PC-3 (cell line): ENCODE results near the gene RNU6-1. TPM values are rescaled to one million over a fixed set of nuclear protein-coding genes. Genes with fewer than 3 reads are reported as not detected.

Source experiments
- ATAC-seq: fragments of 200-7000 bp; cut with Tn5 transposase; 2 replicates; pipeline ENCODE4 v1.9.1; 2020; ENCODE audit warnings: mild to moderate bottlenecking, moderate library complexity
- BruUV-seq: library from RNA; stranded (reverse); fragments of 400-500 nt; replicated peaks from 2 replicates; lab custom pipeline; 2021; lab: Mats Ljungman, UMichigan
- CTCF ChIA-PET: fragments of 300-600 bp; sonication (Branson Sonifier 250); formaldehyde crosslinking; loops from one replicate; lab custom pipeline; 2022; ENCODE audit warnings: antibody characterized with exemption; lab: Charles Lee
- POLR2A ChIA-PET: fragments of 300-600 bp; sonication (Branson Sonifier 250); formaldehyde crosslinking; loops from one replicate; lab custom pipeline; 2022; ENCODE audit warnings: antibody characterized with exemption; ENCODE audit not compliant: unreplicated experiment; lab: Charles Lee
- DNase-seq: peaks from one replicate; pipeline ENCODE4 v3.0.0-alpha.2; 2015
- H2AFZ ChIP-seq: fragments of 300-600 bp; sonication (generic); 2 replicates; pipeline ENCODE4 v1.6.0; 2016; ENCODE audit warnings: antibody characterized with exemption, low read length
- H3F3A ChIP-seq: fragments of 300-600 bp; sonication (generic); one replicate; pipeline ENCODE4 v1.6.0; 2017; ENCODE audit warnings: antibody characterized with exemption, low read length, control low read depth, mild to moderate bottlenecking; ENCODE audit not compliant: unreplicated experiment
- H3K27ac ChIP-seq: fragments of 300-600 bp; sonication (generic); 2 replicates; pipeline ENCODE4 v1.5.1; 2016; ENCODE audit warnings: mild to moderate bottlenecking, low read length
- H3K27me3 ChIP-seq: fragments of 300-600 bp; sonication (generic); 2 replicates; pipeline ENCODE4 v1.6.1; 2016; ENCODE audit warnings: low read length, mixed read lengths
- H3K36me3 ChIP-seq: fragments of 300-600 bp; sonication (generic); 2 replicates; pipeline ENCODE4 v1.6.1; 2016; ENCODE audit warnings: low read depth, mixed run types, low read length, mixed read lengths
- H3K4me1 ChIP-seq: fragments of 300-600 bp; sonication (generic); 2 replicates; pipeline ENCODE4 v1.5.1; 2016; ENCODE audit warnings: low read length; ENCODE audit not compliant: insufficient read depth
- H3K4me2 ChIP-seq: fragments of 300-600 bp; sonication (generic); 2 replicates; pipeline ENCODE4 v1.6.0; 2016; ENCODE audit warnings: low read length
- H3K4me3 ChIP-seq: fragments of 300-600 bp; sonication (generic); 2 replicates; pipeline ENCODE4 v1.5.1; 2016; ENCODE audit warnings: mild to moderate bottlenecking, low read length, mixed read lengths
- H3K79me2 ChIP-seq: fragments of 300-600 bp; sonication (generic); 2 replicates; pipeline ENCODE4 v1.6.1; 2017; ENCODE audit warnings: low read length, mixed read lengths
- H3K9ac ChIP-seq: fragments of 300-600 bp; sonication (generic); 2 replicates; pipeline ENCODE4 v1.6.0; 2016; ENCODE audit warnings: mild to moderate bottlenecking, low read length
- H3K9me2 ChIP-seq: fragments of 300-600 bp; sonication (generic); replicated peaks from 2 replicates; pipeline ENCODE4 v1.6.1; 2016; ENCODE audit warnings: mixed run types, low read length, mixed read lengths
- H3K9me3 ChIP-seq: fragments of 300-600 bp; sonication (generic); 2 replicates; pipeline ENCODE4 v1.6.1; 2016; ENCODE audit warnings: low read length, mixed read lengths
- H4K20me1 ChIP-seq: fragments of 300-600 bp; sonication (generic); 2 replicates; pipeline ENCODE4 v1.6.1; 2016; ENCODE audit warnings: low read length, mixed read lengths
- CTCF ChIP-seq: fragments of 300-600 bp; sonication (generic); conservative IDR thresholded peaks from 2 replicates; pipeline ENCODE4 v1.5.1; 2017; ENCODE audit warnings: antibody characterized with exemption, low read depth, mild to moderate bottlenecking, low read length
- EZH2 ChIP-seq: fragments of 300-600 bp; sonication (generic); IDR thresholded peaks from one replicate; pipeline ENCODE4 v1.6.1; 2017; ENCODE audit warnings: antibody characterized with exemption, mild to moderate bottlenecking, low read length; ENCODE audit not compliant: unreplicated experiment
- EZH2phosphoT487 ChIP-seq: fragments of 300-600 bp; sonication (generic); IDR thresholded peaks from 2 replicates; pipeline ENCODE4 v1.6.1; 2018; ENCODE audit warnings: mild to moderate bottlenecking, antibody characterized with exemption, low read length, borderline replicate concordance
- intact Hi-C: fragments of 100-400 bp; cut with micrococcal nuclease; formaldehyde crosslinking; loops from 2 replicates; pipeline ENCODE4 v1.9.0; 2023
- total RNA-seq: library from RNA; depleted of rRNA; stranded (reverse); fragments of >200 nt; gene quantifications from 2 replicates; pipeline ENCODE4 v1.2.3, GENCODE V29; 2014

RNU6-1 gene
- total RNA-seq, 1 experiment from 2014 or later, result not detected

GRCh38 chr15:67826717-67827561 lies 12.9 kb downstream of the RNU6-1 start:
- no peak overlapping the region for H3K9ac ChIP-seq
- no peak overlapping the region for H3K4me3 ChIP-seq
- intact Hi-C loops, result no loop called here
- CTCF ChIA-PET, result no interaction called here
- H3K36me3 ChIP-seq, result no peaks in the 10 kb centered on the region
- H2AFZ ChIP-seq, result no peak overlapping the region
- H3K27me3 ChIP-seq, result peaks cover 32% of the 10 kb centered on the region
- no peaks in the 10 kb centered on the region for H3K4me1 ChIP-seq
- no peak overlapping the region for H3K27ac ChIP-seq
- H3F3A ChIP-seq, result no peaks in the 10 kb centered on the region
- BruUV-seq, result no TSS peak
- H3K79me2 ChIP-seq, result no peaks in the 10 kb centered on the region
- no peak overlapping the region for H3K4me2 ChIP-seq
- TF ChIP-seq EZH2, result no peak
- POLR2A ChIA-PET, result no interaction called here
- H4K20me1 ChIP-seq, result no peaks in the 10 kb centered on the region
- no peak for DNase-seq
- no peaks in the 10 kb centered on the region for H3K9me2 ChIP-seq
- H3K9me3 ChIP-seq, result no peaks in the 10 kb centered on the region
- no peak for ATAC-seq

GRCh38 chr15:67825881-67826716 lies 13.7 kb downstream of the RNU6-1 start:
- intact Hi-C loops, result no loop called here
- Histone ChIP-seq H3K9ac (no peak overlapping the region), H3K9me3 (no peaks in the 10 kb centered on the region), H3K4me3 (no peak overlapping the region), H3K9me2 (no peaks in the 10 kb centered on the region), H3K4me1 (no peaks in the 10 kb centered on the region), H2AFZ (no peak overlapping the region), H3K27ac (no peak overlapping the region), H3K36me3 (no peaks in the 10 kb centered on the region), H3K4me2 (no peak overlapping the region), H3K27me3 (peaks cover 40% of the 10 kb centered on the region), H3K79me2 (no peaks in the 10 kb centered on the region), H3F3A (no peaks in the 10 kb centered on the region), H4K20me1 (no peaks in the 10 kb centered on the region)
- ChIA-PET CTCF (no interaction called here), POLR2A (no interaction called here)
- BruUV-seq, result no TSS peak
- no peak for DNase-seq
- no peak for ATAC-seq
- TF ChIP-seq EZH2phosphoT487 (no peak), EZH2 (no peak), CTCF (no peak)

- ChIA-PET POLR2A (no interaction called here), CTCF (interaction anchor here (1.4 kb wide), 1 partner anchor 324 kb away, joined by 3 read pairs; no protein-coding TSS in a partner anchor)
- no peak within 1 kb of the TSS for H3K9ac ChIP-seq
- no peaks in the 10 kb centered on the region for H3K9me2 ChIP-seq
- H3K27me3 ChIP-seq, result peaks cover 41% of the 10 kb centered on the region
- no peaks in the 10 kb centered on the region for H3K79me2 ChIP-seq
- H3K36me3 ChIP-seq, result no peaks in the 10 kb centered on the region
- H3K27ac ChIP-seq, result no peak within 1 kb of the TSS
- no peak within 1 kb of the TSS for H2AFZ ChIP-seq
- DNase-seq (no peak), ATAC-seq (peak; percentile 45; the same call in 1 of the 2 replicates)
- no peak within 1 kb of the TSS for H3K4me3 ChIP-seq
- no peaks in the 10 kb centered on the region for H3K4me1 ChIP-seq
- intact Hi-C loops, result no loop called here
- H3K9me3 ChIP-seq, result no peaks in the 10 kb centered on the region
- no peaks in the 10 kb centered on the region for H4K20me1 ChIP-seq
- no peak within 1 kb of the TSS for H3K4me2 ChIP-seq
- TF ChIP-seq EZH2phosphoT487, result no peak
- TF ChIP-seq EZH2, result no peak
- no peak for TF ChIP-seq CTCF
- H3F3A ChIP-seq, result no peaks in the 10 kb centered on the region
- BruUV-seq, result no TSS peak
Observed at GRCh38 chr15:67824976-67825880, 14.6 kb downstream of the RNU6-1 start, which contains the start of gene SKOR1. Gene SKOR1 (plus strand): TSS chr15:67825509. CDS start chr15:67825603, 94 bp downstream.
